ENCODE data around the gene MGAT4B. TPM values are rescaled to one million over a fixed set of nuclear protein-coding genes. Genes with fewer than 3 reads are reported as not detected.

Gene MGAT4B
- total RNA-seq, 1 experiment from 2014 or later = 406 TPM

DNA sequence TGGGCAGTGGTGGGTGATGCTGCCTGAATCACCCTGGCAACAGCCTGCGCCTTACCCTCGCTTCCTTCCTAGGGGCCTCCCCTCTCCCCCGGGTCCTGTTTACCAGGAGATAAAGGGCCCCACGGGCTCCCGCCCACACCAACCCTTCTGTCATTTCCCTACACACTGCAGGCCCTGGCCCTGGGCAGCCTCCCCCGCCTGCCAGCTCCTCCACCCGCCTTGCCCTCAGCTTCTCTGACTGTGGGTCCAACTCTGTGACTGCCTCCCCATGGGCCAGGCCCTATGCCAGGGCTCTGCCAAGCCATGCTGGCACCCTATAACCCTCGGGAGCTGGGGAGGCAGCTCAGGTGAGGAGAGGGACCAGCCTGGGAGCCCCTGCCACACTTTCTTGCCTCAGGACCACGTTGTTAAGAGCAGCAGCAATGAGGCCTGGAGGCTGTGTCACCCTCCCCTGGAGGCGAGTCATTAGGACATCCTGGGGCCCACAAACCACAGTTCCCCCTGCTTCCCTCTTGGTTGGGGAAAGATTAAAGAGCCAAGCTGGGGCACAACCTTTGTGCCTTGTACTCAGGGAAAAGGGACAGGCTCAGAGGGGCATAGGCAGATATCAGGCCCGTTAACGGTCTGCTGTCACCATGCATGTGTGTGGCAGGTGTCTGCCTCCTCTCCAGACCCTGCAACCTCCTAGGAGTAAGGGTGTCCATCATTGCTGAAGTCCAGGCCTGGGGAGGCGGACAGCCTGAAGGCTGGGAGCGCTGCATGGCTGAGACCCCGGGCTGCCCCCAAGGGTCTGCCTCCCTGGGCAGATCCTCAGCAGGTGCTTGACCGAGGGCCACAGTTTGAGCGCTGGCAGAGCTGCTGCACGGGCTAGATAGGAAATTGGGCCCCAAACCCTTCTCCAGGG is 2.8 kb downstream of the MGAT4B start:
- POLR2A ChIA-PET = interaction anchor here (0.6 kb wide), 1 partner anchor 15 kb away, joined by 11 read pairs; no protein-coding TSS in a partner anchor
- no peak for DNase-seq (ENCODE audit: low read depth, low spot score)

DNA sequence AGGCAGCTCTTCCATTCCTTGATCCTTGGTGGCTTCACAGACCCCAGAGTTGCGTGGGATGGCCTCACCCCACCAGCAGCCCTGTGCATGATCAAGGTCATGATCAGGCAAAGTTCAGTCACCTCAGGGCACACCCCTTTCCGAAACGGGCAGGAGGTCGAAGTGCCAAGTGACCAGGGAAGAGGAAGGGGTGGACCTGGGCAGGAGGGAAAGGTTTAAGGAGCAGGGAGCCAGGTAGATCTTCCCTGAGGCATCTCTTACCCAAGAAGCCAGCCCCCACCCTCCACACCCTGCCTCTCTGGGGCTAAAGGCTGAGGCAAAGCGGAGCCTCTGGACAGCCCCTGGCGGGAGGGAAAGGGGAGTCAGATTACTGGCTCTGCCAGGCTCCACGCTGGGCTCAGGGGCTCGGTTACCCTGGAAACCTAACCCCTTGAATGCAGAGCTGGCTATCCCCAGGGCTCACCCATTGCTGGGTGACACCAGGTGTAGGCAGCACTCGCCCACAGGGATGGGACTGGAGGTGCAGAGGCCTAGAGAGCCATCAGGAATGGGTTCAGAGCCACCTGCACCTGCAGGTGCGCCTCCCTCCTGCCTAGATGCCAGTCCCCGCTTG is 3.6 kb downstream of the MGAT4B start:
- Histone ChIP-seq H3K9me3 (ENCODE audit: control insufficient read depth, insufficient read depth, low read depth, low read length) (no peaks in the 10 kb centered on the region), H3K27me3 (ENCODE audit: control insufficient read depth, insufficient read depth, low read length) (no peaks in the 10 kb centered on the region), H3K27ac (ENCODE audit: low read length) (peak overlapping the region; percentile 72), H3K4me1 (ENCODE audit: control insufficient read depth, insufficient read depth, low read length) (peaks cover 30% of the 10 kb centered on the region), H3K4me3 (ENCODE audit: low read depth in 2 of 2, low read length in 2 of 2) (no peak overlapping the region; a peak in 1 of 4 replicates), H3K36me3 (ENCODE audit: control insufficient read depth, insufficient read depth, low read length) (peaks cover 7% of the 10 kb centered on the region)
- in situ Hi-C loops (cut with HindIII; ENCODE audit: low pct_unique_long_range_greater_than_20kb, low sequenced_read_pairs) (no loop called here), intact Hi-C loops (cut with micrococcal nuclease; ENCODE audit: unreplicated experiment) (no loop called here)
- ATAC-seq (no peak), DNase-seq (ENCODE audit: low read depth, low spot score) (no peak)
- POLR2A ChIA-PET = interaction anchor here (0.6 kb wide), 1 partner anchor 16 kb away, joined by 11 read pairs; no protein-coding TSS in a partner anchor
- TF ChIP-seq POLR2AphosphoS5 (IDR thresholded peaks at IDR 0.05; ENCODE audit: low read depth, low read length) (0 out of 2 replicates have a peak, but pooled peaks have one; percentile 9), TCF7L2 (IDR thresholded peaks at IDR 0.05; ENCODE audit: low read depth, low read length) (no peak)
- no TSS peak for BruUV-seq (replicated peaks)
- CTCF ChIA-PET = interaction anchor here (0.6 kb wide), 1 partner anchor 503 kb away, joined by 3 read pairs; no protein-coding TSS in a partner anchor

More for the DNA sequence above, 2.8 kb downstream of the MGAT4B start:
- Histone ChIP-seq H3K36me3 (ENCODE audit: control insufficient read depth, insufficient read depth, low read length) (peaks cover 7% of the 10 kb centered on the region), H3K27ac (ENCODE audit: low read length) (peak overlapping the region; percentile 81), H3K27me3 (ENCODE audit: control insufficient read depth, insufficient read depth, low read length) (no peaks in the 10 kb centered on the region), H3K9me3 (ENCODE audit: control insufficient read depth, insufficient read depth, low read depth, low read length) (no peaks in the 10 kb centered on the region), H3K4me1 (ENCODE audit: control insufficient read depth, insufficient read depth, low read length) (peaks cover 30% of the 10 kb centered on the region), H3K4me3 (ENCODE audit: low read depth in 2 of 2, low read length in 2 of 2) (peak overlapping the region in 1 of 2 experiments; percentile 79; a peak in 2 of 4 replicates)
- CTCF ChIA-PET = interaction anchor here (0.6 kb wide), 1 partner anchor 504 kb away, joined by 3 read pairs; no protein-coding TSS in a partner anchor
- TF ChIP-seq, protein P1, sequence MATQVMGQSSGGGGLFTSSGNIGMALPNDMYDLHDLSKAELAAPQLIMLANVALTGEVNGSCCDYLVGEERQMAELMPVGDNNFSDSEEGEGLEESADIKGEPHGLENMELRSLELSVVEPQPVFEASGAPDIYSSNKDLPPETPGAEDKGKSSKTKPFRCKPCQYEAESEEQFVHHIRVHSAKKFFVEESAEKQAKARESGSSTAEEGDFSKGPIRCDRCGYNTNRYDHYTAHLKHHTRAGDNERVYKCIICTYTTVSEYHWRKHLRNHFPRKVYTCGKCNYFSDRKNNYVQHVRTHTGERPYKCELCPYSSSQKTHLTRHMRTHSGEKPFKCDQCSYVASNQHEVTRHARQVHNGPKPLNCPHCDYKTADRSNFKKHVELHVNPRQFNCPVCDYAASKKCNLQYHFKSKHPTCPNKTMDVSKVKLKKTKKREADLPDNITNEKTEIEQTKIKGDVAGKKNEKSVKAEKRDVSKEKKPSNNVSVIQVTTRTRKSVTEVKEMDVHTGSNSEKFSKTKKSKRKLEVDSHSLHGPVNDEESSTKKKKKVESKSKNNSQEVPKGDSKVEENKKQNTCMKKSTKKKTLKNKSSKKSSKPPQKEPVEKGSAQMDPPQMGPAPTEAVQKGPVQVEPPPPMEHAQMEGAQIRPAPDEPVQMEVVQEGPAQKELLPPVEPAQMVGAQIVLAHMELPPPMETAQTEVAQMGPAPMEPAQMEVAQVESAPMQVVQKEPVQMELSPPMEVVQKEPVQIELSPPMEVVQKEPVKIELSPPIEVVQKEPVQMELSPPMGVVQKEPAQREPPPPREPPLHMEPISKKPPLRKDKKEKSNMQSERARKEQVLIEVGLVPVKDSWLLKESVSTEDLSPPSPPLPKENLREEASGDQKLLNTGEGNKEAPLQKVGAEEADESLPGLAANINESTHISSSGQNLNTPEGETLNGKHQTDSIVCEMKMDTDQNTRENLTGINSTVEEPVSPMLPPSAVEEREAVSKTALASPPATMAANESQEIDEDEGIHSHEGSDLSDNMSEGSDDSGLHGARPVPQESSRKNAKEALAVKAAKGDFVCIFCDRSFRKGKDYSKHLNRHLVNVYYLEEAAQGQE (IDR thresholded peaks at IDR 0.05; ENCODE audit: insufficient read depth in 1 of 2, low read depth in 2 of 2, low read length in 1 of 2) = no peak
- no peak for TF ChIP-seq SIN3A (IDR thresholded peaks at IDR 0.05; ENCODE audit: borderline replicate concordance, insufficient read depth, low read depth, low read length)
- in situ Hi-C loops (cut with HindIII; ENCODE audit: low pct_unique_long_range_greater_than_20kb, low sequenced_read_pairs) (no loop called here), intact Hi-C loops (cut with micrococcal nuclease; ENCODE audit: unreplicated experiment) (no loop called here)
- BruUV-seq (replicated peaks) = no TSS peak
- no peak for ATAC-seq

DNA sequence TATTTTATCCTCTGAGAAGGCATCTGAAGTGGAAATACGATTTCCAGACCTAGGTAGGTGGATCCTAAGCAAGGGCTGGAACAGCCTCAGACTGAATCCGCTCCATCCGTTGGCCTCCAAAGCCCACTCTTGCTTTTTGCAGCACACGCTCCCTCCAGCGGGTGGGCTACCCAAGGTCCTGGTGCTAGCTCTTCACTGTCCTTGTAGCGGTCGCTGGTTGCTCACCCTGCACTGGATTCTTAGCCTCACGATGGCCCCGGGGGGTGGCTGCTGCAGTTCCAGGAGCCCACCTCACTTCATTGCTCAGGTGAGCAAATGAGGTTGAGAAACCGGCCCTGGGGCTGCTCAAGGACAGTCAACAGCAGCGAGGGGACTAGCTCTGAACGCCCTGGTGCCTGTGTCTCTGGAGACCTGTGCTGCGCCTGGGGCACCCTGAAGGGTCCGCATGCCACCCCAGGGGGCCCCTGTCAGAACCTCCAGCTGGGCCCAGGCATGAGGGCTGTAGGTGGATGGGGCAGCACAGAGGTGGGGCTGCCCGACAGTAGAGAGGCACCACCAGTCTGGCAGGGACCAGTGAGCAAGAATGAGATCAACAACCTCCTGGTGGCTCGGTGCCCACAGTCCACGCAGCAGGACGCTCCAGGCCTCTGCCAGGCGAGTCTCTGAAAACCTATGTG is 4.3 kb downstream of the MGAT4B start:
- TF ChIP-seq, protein P2, sequence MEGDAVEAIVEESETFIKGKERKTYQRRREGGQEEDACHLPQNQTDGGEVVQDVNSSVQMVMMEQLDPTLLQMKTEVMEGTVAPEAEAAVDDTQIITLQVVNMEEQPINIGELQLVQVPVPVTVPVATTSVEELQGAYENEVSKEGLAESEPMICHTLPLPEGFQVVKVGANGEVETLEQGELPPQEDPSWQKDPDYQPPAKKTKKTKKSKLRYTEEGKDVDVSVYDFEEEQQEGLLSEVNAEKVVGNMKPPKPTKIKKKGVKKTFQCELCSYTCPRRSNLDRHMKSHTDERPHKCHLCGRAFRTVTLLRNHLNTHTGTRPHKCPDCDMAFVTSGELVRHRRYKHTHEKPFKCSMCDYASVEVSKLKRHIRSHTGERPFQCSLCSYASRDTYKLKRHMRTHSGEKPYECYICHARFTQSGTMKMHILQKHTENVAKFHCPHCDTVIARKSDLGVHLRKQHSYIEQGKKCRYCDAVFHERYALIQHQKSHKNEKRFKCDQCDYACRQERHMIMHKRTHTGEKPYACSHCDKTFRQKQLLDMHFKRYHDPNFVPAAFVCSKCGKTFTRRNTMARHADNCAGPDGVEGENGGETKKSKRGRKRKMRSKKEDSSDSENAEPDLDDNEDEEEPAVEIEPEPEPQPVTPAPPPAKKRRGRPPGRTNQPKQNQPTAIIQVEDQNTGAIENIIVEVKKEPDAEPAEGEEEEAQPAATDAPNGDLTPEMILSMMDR (IDR thresholded peaks at IDR 0.05) = no peak
- TF ChIP-seq SIN3A (IDR thresholded peaks at IDR 0.05; ENCODE audit: borderline replicate concordance, insufficient read depth, low read depth, low read length) (no peak), TCF7L2 (IDR thresholded peaks at IDR 0.05; ENCODE audit: low read depth, low read length) (no peak), POLR2AphosphoS5 (IDR thresholded peaks at IDR 0.05; ENCODE audit: low read depth, low read length) (no peak)
- TF ChIP-seq, protein P1 (IDR thresholded peaks at IDR 0.05; ENCODE audit: insufficient read depth in 1 of 2, low read depth in 2 of 2, low read length in 1 of 2) = no peak
- ChIA-PET CTCF (interaction anchor here (1.0 kb wide), 3 partner anchors 9 to 27 kb away, joined by 3 to 12 read pairs (median 7); no protein-coding TSS in a partner anchor), POLR2A (interaction anchor here (0.5 kb wide), 1 partner anchor 17 kb away, joined by 3 read pairs; no protein-coding TSS in a partner anchor)
- H3K9me3 ChIP-seq (ENCODE audit: control insufficient read depth, insufficient read depth, low read depth, low read length) = no peaks in the 10 kb centered on the region
- DNase-seq (ENCODE audit: low read depth, low spot score) (no peak), ATAC-seq (no peak; the same call in 1 of the 2 replicates)
- peaks cover 7% of the 10 kb centered on the region for H3K36me3 ChIP-seq (ENCODE audit: control insufficient read depth, insufficient read depth, low read length)
- in situ Hi-C loops (cut with HindIII; ENCODE audit: low pct_unique_long_range_greater_than_20kb, low sequenced_read_pairs) (no loop called here), intact Hi-C loops (cut with micrococcal nuclease; ENCODE audit: unreplicated experiment) (no loop called here)
- H3K4me3 ChIP-seq (ENCODE audit: low read depth in 2 of 2, low read length in 2 of 2) = no peak overlapping the region
- H3K27ac ChIP-seq (ENCODE audit: low read length) = peak overlapping the region; percentile 72
- H3K4me1 ChIP-seq (ENCODE audit: control insufficient read depth, insufficient read depth, low read length) = peaks cover 30% of the 10 kb centered on the region
- H3K27me3 ChIP-seq (ENCODE audit: control insufficient read depth, insufficient read depth, low read length) = no peaks in the 10 kb centered on the region
- no TSS peak for BruUV-seq (replicated peaks)

All from Panc1 (cell line).